Stimulated activated CD4-positive, alpha-beta T cell treated with anti-CD3 and anti-CD28 coated beads, Interleukin-12 subunit alpha, Interleukin-12 subunit beta, amount 100 ng/mL, for 48 hours (primary cell): Measurements from ENCODE around the gene TIMMDC1.
"Not testable (repeated sequence)": the region's sequence is repeated elsewhere in the genome, so short reads cannot be mapped to it uniquely, and the experiment has no call there.

Experiments used
- DNase-seq, 3 donors: peaks; one replicate each; pipeline ENCODE4 v3.0.0-alpha.2; 2020; ENCODE audit warnings: low read depth in 2 of 3, low spot score in 1 of 3

TIMMDC1 gene

GRCh38 chr3:119553823-119554415 lies 55.6 kb downstream of the TIMMDC1 start:
- no peak for DNase-seq

GRCh38 chr3:119555309-119555735 lies 57.0 kb downstream of the TIMMDC1 start:
- no peak for DNase-seq

- DNase-seq = no peak
These were observed 57.6 kb downstream of the TIMMDC1 start for GRCh38 chr3:119555929-119556328.

GRCh38 chr3:119557192-119557876 lies 59.0 kb downstream of the TIMMDC1 start:
- no peak for DNase-seq

GRCh38 chr3:119557877-119558269 lies 59.5 kb downstream of the TIMMDC1 start:
- DNase-seq = no peak

GRCh38 chr3:119558626-119559317 lies 60.4 kb downstream of the TIMMDC1 start:
- DNase-seq = no peak

- DNase-seq = peak; percentile 47 to 53 (median 47)
These were observed 61.2 kb downstream of the TIMMDC1 start, which contains the start of gene CD80 for GRCh38 chr3:119559441-119559963. CD80 (minus strand) TSS chr3:119559614; CDS start chr3:119557728, 1,886 bp downstream.

GRCh38 chr3:119560160-119560559 lies 61.8 kb downstream of the TIMMDC1 start:
- no peak for DNase-seq

GRCh38 chr3:119562307-119562961 lies 64.1 kb downstream of the TIMMDC1 start:
- peak in 2 of 3 donors; percentile 8 to 43 for DNase-seq

- DNase-seq = not testable (repeated sequence)
These were observed 65.0 kb downstream of the TIMMDC1 start for GRCh38 chr3:119563334-119563733.

GRCh38 chr3:119569156-119569555 lies 70.8 kb downstream of the TIMMDC1 start:
- no peak for DNase-seq

- no peak for DNase-seq
These were observed 71.9 kb downstream of the TIMMDC1 start for GRCh38 chr3:119570229-119570628.

- DNase-seq = no peak
These were observed 72.9 kb downstream of the TIMMDC1 start for GRCh38 chr3:119571230-119571629.

GRCh38 chr3:119571688-119572087 lies 73.3 kb downstream of the TIMMDC1 start:
- DNase-seq = no peak
